NT2/D1 (cell line): ENCODE measurements around the gene PTPRT.

Source experiments
- DNase-seq: peaks from one replicate; pipeline ENCODE4 v3.0.0-alpha.2; 2011; ENCODE audit warnings: low read depth, low spot score
- H3K27me3 ChIP-seq: 2 replicates; pipeline ENCODE4 v1.6.0; 2011; ENCODE audit warnings: mild to moderate bottlenecking; ENCODE audit not compliant: insufficient read length, insufficient read depth
- H3K36me3 ChIP-seq: 2 replicates; pipeline ENCODE4 v1.6.1; 2011; ENCODE audit warnings: mild to moderate bottlenecking, low read length, mixed read lengths; ENCODE audit not compliant: insufficient read depth, insufficient read length
- H3K4me1 ChIP-seq: 2 replicates; pipeline ENCODE4 v1.5.1; 2011; ENCODE audit not compliant: insufficient read depth, insufficient read length
- H3K4me3 ChIP-seq: 2 replicates; pipeline ENCODE4 v1.5.1; 2011; ENCODE audit warnings: low read depth; ENCODE audit not compliant: insufficient read length
- H3K9ac ChIP-seq: 2 replicates; pipeline ENCODE4 v1.6.0; 2011; ENCODE audit warnings: low read depth; ENCODE audit not compliant: insufficient read length
- H3K9me3 ChIP-seq: 2 replicates; pipeline ENCODE4 v1.5.1; 2011; ENCODE audit warnings: mild to moderate bottlenecking, low read length; ENCODE audit not compliant: insufficient read depth
- SUZ12 ChIP-seq: IDR thresholded peaks from 2 replicates; pipeline ENCODE4 v1.6.1; 2011; ENCODE audit not compliant: insufficient read length, insufficient read depth; ENCODE audit errors: extremely low read depth
- YY1 ChIP-seq: IDR thresholded peaks from 2 replicates; pipeline ENCODE4 v1.6.1; 2011; ENCODE audit not compliant: insufficient read length, insufficient read depth
- ZNF274 ChIP-seq: IDR thresholded peaks from 2 replicates; pipeline ENCODE4 v1.6.1; 2011; ENCODE audit warnings: mild to moderate bottlenecking, low read depth, low read length

The PTPRT gene

DNA sequence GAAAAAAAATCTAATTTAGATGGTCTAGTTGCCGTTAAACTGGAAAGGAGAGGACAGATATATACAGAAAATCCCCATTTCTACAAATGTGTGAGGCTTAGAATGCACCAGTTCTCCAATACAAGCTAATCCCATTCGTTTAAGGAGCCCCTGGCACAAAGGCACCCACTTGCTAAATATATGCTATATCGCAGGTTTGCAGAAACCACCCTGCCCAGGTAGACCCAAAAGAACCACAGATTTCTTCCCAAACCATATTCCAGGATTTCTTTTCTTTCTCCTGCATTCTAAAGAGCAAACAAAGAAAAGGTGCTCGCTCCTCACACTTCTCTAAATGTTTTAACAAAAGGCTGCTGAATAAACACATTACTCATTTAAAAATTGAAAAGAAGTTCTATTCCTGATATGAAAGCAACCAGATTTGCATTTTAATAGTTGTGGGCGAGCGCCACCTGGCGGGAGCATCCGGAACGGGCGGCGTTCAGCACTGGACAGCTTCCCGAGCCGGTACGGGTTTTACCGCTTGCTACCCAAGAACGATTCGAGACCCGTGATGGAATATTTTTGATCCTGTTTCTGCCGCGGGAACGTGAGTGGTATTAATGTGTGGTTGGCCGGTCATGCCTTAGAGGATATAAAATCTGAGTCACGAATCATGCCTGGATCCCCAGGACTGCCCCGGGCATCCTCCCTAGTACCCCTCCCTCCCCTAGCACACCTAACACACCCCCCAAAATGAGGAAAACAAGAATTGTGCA, 2.1 kb downstream of the PTPRT start:
- no peak for TF ChIP-seq YY1
- no peak for TF ChIP-seq ZNF274
- no peak for TF ChIP-seq SUZ12
- H3K36me3 ChIP-seq, result no peaks in the 10 kb centered on the region
- H3K9me3 ChIP-seq, result no peaks in the 10 kb centered on the region
- H3K4me1 ChIP-seq, result peaks cover 3% of the 10 kb centered on the region
- H3K4me3 ChIP-seq, result peak overlapping the region; percentile 29
- peak; percentile 47 for DNase-seq
- H3K27me3 ChIP-seq, result peaks cover 46% of the 10 kb centered on the region
- no peak overlapping the region for H3K9ac ChIP-seq

DNA sequence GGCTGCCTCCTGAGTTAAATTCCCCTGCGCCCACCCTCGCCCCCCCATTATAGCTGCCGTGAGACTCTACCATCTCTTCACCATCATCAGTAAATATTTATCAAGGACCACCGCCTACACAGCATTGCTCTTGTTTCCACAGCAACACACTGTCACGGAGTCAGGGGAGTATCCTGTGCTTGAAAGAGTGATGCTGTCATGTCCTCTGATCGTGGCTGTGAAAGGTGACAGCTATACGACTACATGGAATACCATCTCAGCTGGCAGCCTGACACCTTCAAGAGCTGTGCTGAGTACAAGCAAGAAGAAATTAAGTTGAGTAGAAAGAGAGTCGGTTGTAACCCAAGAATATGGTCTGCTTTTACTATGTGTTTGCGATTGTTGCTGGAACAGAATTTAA, 3.4 kb downstream of the PTPRT start:
- no peak overlapping the region for H3K4me3 ChIP-seq
- H3K9ac ChIP-seq, result no peak overlapping the region
- no peak for DNase-seq
- peaks cover 33% of the 10 kb centered on the region for H3K27me3 ChIP-seq
- no peak for TF ChIP-seq SUZ12
- no peak for TF ChIP-seq YY1
- H3K9me3 ChIP-seq, result no peaks in the 10 kb centered on the region
- H3K36me3 ChIP-seq, result no peaks in the 10 kb centered on the region
- H3K4me1 ChIP-seq, result peaks cover 3% of the 10 kb centered on the region

GRCh38 chr20:43185901-43186300, 3.8 kb downstream of the PTPRT start:
- no peak for DNase-seq
- no peaks in the 10 kb centered on the region for H3K9me3 ChIP-seq
- H3K4me3 ChIP-seq, result no peak overlapping the region
- TF ChIP-seq SUZ12 (no peak), YY1 (no peak), ZNF274 (no peak)
- H3K9ac ChIP-seq, result no peak overlapping the region
- H3K27me3 ChIP-seq, result peaks cover 29% of the 10 kb centered on the region
- H3K36me3 ChIP-seq, result no peaks in the 10 kb centered on the region
- H3K4me1 ChIP-seq, result peaks cover 3% of the 10 kb centered on the region

GRCh38 chr20:43183536-43184070, 6.1 kb downstream of the PTPRT start:
- Histone ChIP-seq H3K4me3 (no peak overlapping the region), H3K27me3 (peaks cover 9% of the 10 kb centered on the region), H3K9me3 (no peaks in the 10 kb centered on the region), H3K36me3 (no peaks in the 10 kb centered on the region), H3K4me1 (peaks cover 3% of the 10 kb centered on the region), H3K9ac (no peak overlapping the region)
- DNase-seq, result no peak
- no peak for TF ChIP-seq YY1
- no peak for TF ChIP-seq ZNF274
- no peak for TF ChIP-seq SUZ12

GRCh38 chr20:43178080-43178479, 11.6 kb downstream of the PTPRT start:
- Histone ChIP-seq H3K36me3 (no peaks in the 10 kb centered on the region), H3K9ac (no peak overlapping the region), H3K4me1 (no peaks in the 10 kb centered on the region), H3K27me3 (no peaks in the 10 kb centered on the region), H3K4me3 (no peak overlapping the region), H3K9me3 (peaks cover 8% of the 10 kb centered on the region; the same call in 1 of the 2 replicates)
- no peak for TF ChIP-seq YY1
- no peak for TF ChIP-seq ZNF274
- no peak for TF ChIP-seq SUZ12
- no peak for DNase-seq

GRCh38 chr20:43176726-43177125, 13.0 kb downstream of the PTPRT start:
- H3K27me3 ChIP-seq, result no peaks in the 10 kb centered on the region
- no peak for TF ChIP-seq ZNF274
- TF ChIP-seq YY1, result no peak
- TF ChIP-seq SUZ12, result no peak
- H3K9me3 ChIP-seq, result peaks cover 8% of the 10 kb centered on the region; the same call in 1 of the 2 replicates
- no peak overlapping the region for H3K4me3 ChIP-seq
- no peak for DNase-seq
- H3K4me1 ChIP-seq, result no peaks in the 10 kb centered on the region
- no peak overlapping the region for H3K9ac ChIP-seq
- H3K36me3 ChIP-seq, result no peaks in the 10 kb centered on the region

- no peak for DNase-seq
- no peaks in the 10 kb centered on the region for H3K4me1 ChIP-seq
- no peaks in the 10 kb centered on the region for H3K27me3 ChIP-seq
- TF ChIP-seq SUZ12 (no peak), ZNF274 (0 out of 2 replicates have a peak, but pooled peaks have one; percentile 12)
- no peaks in the 10 kb centered on the region for H3K36me3 ChIP-seq
- no peak overlapping the region for H3K4me3 ChIP-seq
- H3K9me3 ChIP-seq, result peaks cover 3% of the 10 kb centered on the region; the same call in 1 of the 2 replicates
- no peak overlapping the region for H3K9ac ChIP-seq
These were observed 17.8 kb downstream of the PTPRT start for GRCh38 chr20:43171930-43172329.
